ENCODE results near the gene CNRIP1. TPM values are rescaled to one million over a fixed set of nuclear protein-coding genes. Genes with fewer than 3 reads are reported as not detected.

The CNRIP1 gene, protein sequence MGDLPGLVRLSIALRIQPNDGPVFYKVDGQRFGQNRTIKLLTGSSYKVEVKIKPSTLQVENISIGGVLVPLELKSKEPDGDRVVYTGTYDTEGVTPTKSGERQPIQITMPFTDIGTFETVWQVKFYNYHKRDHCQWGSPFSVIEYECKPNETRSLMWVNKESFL
- not detected in 2 replicates for total RNA-seq
- long read RNA-seq: 0 reads

DNA sequence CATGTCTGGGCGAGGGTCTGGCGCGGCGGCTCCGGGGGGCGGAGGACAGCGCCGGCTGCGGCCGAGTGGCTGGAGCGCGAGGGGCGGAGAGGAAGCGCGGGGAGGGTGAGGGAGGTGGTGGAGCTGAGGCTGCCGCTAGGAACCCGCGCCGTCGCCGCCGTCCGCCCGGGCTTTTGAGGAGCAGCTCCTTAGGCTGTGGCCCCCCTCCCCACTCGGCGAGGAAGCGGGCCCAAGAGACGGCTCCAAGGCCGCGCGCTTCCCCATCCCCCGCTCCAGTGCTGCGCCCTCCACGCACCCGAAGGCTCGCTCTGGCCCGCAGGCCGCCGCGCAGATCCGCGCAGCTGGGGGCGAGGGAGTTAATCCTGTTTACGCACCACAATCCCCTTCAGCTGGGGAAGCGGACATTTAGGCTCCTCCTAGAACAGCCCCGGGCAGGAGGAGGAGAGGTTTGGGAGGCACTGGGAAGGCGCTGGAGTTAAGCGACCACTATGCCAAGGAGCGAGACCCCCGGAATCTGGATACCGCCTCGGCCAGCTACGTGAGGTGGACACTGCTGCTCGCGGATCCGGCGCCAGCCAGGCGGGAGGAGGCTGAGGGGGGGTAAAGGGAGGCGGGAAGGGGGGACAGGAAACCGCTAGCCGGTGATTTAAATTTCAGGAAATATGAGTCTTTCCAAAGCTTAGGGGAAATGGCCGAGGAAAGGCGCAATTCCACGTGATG lies at the start of gene CNRIP1:
TSS of gene CNRIP1 (minus strand) at position 552 of the 720 bp plus-strand sequence. CDS start at position 3, 549 bp downstream.
- Mint-ChIP-seq H3K4me1 (ENCODE audit: low read depth) (peaks cover 4% of the 10 kb centered on the region), H3K4me3 (ENCODE audit: low read depth) (peak within 1 kb of the TSS; percentile 59), H3K27me3 (peaks cover 84% of the 10 kb centered on the region), H3K36me3 (ENCODE audit: insufficient read depth) (no peaks in the 10 kb centered on the region), H3K27ac (no peak within 1 kb of the TSS), H3K9me3 (ENCODE audit: low read depth) (no peaks in the 10 kb centered on the region)
- DNase-seq (ENCODE audit: low spot score, unreplicated experiment): peak; percentile 14
- TF ChIP-seq, protein P1, sequence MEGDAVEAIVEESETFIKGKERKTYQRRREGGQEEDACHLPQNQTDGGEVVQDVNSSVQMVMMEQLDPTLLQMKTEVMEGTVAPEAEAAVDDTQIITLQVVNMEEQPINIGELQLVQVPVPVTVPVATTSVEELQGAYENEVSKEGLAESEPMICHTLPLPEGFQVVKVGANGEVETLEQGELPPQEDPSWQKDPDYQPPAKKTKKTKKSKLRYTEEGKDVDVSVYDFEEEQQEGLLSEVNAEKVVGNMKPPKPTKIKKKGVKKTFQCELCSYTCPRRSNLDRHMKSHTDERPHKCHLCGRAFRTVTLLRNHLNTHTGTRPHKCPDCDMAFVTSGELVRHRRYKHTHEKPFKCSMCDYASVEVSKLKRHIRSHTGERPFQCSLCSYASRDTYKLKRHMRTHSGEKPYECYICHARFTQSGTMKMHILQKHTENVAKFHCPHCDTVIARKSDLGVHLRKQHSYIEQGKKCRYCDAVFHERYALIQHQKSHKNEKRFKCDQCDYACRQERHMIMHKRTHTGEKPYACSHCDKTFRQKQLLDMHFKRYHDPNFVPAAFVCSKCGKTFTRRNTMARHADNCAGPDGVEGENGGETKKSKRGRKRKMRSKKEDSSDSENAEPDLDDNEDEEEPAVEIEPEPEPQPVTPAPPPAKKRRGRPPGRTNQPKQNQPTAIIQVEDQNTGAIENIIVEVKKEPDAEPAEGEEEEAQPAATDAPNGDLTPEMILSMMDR (IDR thresholded peaks at IDR 0.05; ENCODE audit: unreplicated experiment): no peak

DNA sequence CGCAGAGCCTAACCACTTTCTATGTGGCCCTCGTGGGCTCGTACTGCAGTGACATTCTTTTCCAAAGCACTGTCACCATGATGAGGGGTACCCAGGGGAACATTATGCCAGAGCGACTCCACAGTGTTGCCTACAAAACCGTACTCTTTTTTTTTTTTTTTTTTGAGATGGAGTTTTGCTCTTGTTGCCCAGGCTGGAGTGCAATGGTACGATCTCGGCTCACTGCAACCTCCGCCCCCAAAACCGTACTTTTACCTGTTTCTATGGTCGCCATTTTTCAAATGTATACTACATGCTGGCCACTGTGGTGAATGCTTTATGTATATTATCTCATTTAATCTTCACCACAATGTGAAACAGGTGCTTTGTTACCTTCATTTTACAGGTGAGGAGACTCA lies 49.6 kb upstream of the CNRIP1 start:
- Mint-ChIP-seq H3K27me3 (peaks cover 4% of the 10 kb centered on the region), H3K36me3 (ENCODE audit: insufficient read depth) (no peaks in the 10 kb centered on the region), H3K27ac (no peak overlapping the region), H3K4me1 (ENCODE audit: low read depth) (no peaks in the 10 kb centered on the region), H3K4me3 (ENCODE audit: low read depth) (no peak overlapping the region), H3K9me3 (ENCODE audit: low read depth) (no peaks in the 10 kb centered on the region)
- TF ChIP-seq, protein P1 (IDR thresholded peaks at IDR 0.05; ENCODE audit: unreplicated experiment): no peak
- DNase-seq (ENCODE audit: low spot score, unreplicated experiment): no peak

DNA sequence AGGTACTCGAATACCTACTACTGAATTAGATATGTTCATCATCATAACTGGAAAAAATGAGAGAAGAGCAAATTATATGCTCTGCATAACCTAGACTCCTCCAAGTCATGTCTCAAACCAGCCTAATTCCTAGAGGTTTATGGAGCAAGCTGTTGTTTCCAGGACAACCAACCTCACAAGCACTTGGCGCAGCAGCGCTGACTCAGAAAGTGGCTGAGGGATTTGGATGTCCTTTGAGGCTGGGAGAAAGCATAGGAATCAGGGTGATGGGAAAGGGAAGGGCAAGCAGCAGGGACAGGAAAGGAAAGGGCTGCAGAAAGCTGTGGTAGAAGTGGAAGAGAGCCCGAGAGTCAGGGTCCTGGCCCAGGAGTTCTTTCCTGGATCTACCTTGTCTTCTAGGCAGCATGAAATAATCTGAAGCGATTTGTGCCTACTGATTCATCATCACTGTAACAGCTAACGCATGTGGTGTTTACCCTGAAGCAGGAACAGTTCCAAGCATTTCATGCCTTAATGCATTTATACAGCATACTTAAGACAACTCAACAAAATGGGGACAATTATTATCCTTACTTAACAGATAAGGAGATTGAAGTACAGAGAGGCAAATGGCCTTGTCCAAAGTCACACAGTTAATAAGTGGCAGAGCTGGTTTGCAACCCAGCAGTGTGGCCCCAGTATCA lies 49.0 kb upstream of the CNRIP1 start:
- no peak overlapping the region for H3K4me3 Mint-ChIP-seq (ENCODE audit: low read depth)
- peaks cover 4% of the 10 kb centered on the region for H3K27me3 Mint-ChIP-seq
- H3K9me3 Mint-ChIP-seq (ENCODE audit: low read depth): no peaks in the 10 kb centered on the region
- no peak overlapping the region for H3K27ac Mint-ChIP-seq
- no peaks in the 10 kb centered on the region for H3K4me1 Mint-ChIP-seq (ENCODE audit: low read depth)
- no peaks in the 10 kb centered on the region for H3K36me3 Mint-ChIP-seq (ENCODE audit: insufficient read depth)
- no peak for DNase-seq (ENCODE audit: low spot score, unreplicated experiment)
- TF ChIP-seq, protein P1 (IDR thresholded peaks at IDR 0.05; ENCODE audit: unreplicated experiment): no peak

DNA sequence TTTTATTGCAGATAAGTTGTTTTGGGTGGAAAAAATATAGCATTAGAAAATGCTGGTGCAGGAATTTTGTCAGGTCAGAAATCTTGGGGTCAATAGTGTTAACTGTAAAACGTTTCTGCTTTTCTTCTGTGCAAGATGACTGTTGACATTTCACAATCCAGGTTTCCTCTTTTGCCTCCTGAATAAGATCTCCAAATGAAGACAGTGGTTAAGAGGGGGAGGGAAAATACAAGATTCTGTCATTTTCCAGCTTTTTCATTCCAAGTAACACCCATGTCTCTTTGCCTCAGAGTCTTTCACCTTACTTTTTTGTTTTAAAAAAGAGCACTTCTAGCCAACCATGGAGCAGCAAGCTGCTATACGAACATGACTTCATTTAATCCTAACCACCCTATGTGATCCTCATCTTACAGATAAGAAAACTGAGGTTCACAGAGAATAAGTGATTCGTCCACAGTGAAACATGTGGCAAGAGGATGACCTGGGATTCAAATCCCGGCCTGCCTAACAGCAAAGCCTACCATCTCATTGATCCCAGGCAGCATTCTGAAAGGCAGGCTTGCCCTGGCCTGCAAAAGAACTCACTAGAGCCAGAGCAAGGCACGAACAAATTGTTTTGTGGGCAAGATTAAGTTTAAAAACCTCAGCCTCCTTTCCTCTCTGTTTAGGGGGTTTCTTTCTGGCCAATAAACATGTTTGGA lies 48.4 kb upstream of the CNRIP1 start:
- Mint-ChIP-seq H3K4me1 (ENCODE audit: low read depth) (no peaks in the 10 kb centered on the region), H3K27ac (no peak overlapping the region), H3K27me3 (peaks cover 4% of the 10 kb centered on the region), H3K36me3 (ENCODE audit: insufficient read depth) (no peaks in the 10 kb centered on the region), H3K4me3 (ENCODE audit: low read depth) (no peak overlapping the region), H3K9me3 (ENCODE audit: low read depth) (no peaks in the 10 kb centered on the region)
- TF ChIP-seq, protein P1 (IDR thresholded peaks at IDR 0.05; ENCODE audit: unreplicated experiment): no peak
- no peak for DNase-seq (ENCODE audit: low spot score, unreplicated experiment)

DNA sequence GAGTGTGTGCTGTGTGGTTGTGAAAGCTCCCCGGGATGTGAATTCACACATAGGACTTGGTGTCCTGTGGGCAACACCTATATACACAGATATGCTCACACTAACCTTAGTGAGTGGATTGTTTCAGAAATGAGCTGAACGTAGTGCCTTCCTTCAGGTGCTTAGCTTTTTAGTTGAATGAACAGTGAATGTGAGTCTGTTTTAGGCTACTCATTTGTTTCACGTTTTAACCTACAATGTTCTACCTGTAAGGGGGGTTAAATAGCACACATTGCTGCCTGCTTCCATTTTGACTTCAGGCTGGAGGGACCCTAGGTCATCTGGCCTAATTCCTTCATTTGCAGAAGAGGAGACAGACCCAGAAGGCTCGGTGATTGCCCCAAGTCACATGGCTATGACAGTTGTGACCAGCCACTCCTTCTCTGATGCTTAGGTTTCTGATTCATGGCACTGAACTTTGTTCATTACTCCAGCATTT lies 46.4 kb upstream of the CNRIP1 start:
- Mint-ChIP-seq H3K4me1 (ENCODE audit: low read depth) (no peaks in the 10 kb centered on the region), H3K36me3 (ENCODE audit: insufficient read depth) (no peaks in the 10 kb centered on the region), H3K9me3 (ENCODE audit: low read depth) (peaks cover 7% of the 10 kb centered on the region), H3K27me3 (peaks cover 12% of the 10 kb centered on the region), H3K27ac (no peak overlapping the region), H3K4me3 (ENCODE audit: low read depth) (no peak overlapping the region)
- TF ChIP-seq, protein P1 (IDR thresholded peaks at IDR 0.05; ENCODE audit: unreplicated experiment): no peak
- no peak for DNase-seq (ENCODE audit: low spot score, unreplicated experiment)

All from progenitor cell of endocrine pancreas (in vitro differentiated cells).